ENCODE results near the gene GANAB.
A peak's percentile ranks its signal among the peaks of the same experiment; 100 is the strongest.
"Not testable (repeated sequence)": the region's sequence is repeated elsewhere in the genome, so short reads cannot be mapped to it uniquely, and the experiment has no call there.

GANAB gene

DNA sequence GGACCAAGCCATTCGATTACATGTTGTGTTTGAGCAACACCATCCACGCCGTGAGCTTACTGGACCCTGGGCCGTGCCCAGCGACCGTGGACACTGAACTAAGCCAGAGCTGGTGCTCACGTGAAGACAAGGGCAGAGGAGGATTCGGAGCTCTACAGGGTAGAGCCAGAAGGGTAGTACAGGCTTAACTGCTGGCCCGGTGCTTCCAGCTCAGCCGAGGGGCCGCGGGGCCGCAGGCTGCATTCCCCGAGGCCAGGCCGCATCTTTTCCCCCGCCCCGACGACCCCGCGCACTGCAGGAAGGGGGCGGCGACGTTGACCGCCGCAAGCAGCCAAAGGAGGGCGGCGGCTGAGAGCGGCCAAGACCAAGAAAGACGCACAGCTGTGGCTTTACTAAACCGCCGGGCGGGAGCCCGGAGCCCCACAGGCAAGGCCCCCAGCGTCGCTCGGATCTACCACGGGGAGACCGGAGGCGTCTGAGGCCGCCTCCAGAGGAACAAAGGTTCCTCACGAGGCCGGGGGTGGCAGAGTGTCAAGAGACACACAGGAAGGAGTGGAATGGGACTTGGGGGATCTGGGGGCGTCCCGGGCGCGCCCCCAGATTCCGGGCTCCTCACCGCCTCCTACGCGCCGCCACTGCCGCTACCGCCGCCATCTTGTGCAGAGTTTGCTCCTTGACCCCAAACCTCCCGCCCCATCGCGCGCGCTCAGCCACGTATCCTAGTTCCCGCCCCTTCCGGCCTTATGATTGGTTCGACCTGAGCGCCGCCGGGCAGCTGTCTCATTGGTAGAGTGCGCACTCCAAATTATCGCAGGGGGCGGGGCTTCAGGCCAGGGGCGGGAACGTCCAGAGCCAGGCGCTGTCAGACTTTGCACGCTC lies at the start of gene GANAB:
TSS of gene GANAB (minus strand) at position 668 of the 879 bp plus-strand sequence. CDS start at position 654, 14 bp downstream.
- DNase-seq (ENCODE audit: low read depth in 2 of 2): peak; percentile 99 to 100

DNA sequence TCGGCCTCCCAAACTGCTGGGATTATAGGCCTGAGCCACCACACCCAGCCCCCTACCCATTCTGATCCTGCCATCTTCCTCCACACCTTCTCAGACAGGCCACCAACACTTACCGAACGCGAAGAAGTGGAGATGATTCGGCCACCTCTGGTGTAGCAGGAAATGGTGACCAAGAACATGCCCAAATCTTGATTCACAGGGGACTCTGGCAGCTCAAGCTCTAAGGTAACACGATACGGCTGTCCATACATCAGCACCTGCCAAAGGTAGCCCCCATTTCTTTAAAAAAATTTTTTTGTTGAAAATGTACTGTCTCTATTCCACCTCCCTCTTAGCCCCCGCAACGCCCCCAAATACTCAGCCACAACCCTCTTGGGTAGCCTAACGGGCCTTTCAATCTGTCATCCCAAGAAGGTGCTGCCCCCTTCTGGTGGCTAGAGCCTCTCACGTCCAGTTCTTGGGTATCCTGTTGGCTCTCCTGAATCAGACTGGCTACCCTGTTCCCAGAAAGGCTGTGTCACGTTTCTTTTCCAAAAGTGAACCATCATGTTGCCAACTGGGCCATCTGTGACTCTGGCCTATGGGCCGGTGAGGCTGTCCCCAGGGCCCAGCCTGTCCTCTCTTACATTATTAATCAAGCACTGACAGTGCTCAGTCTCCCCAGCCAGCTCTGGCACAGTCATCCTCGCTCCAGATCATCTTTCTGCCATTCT lies 48.2 kb upstream of the GANAB start:
- peak; percentile 46 to 55 for DNase-seq (ENCODE audit: low read depth in 2 of 2)

- DNase-seq (ENCODE audit: low read depth in 2 of 2): not testable (repeated sequence)
Measured at GRCh38 chr11:62693624-62694023, 47.2 kb upstream of the GANAB start.

DNA sequence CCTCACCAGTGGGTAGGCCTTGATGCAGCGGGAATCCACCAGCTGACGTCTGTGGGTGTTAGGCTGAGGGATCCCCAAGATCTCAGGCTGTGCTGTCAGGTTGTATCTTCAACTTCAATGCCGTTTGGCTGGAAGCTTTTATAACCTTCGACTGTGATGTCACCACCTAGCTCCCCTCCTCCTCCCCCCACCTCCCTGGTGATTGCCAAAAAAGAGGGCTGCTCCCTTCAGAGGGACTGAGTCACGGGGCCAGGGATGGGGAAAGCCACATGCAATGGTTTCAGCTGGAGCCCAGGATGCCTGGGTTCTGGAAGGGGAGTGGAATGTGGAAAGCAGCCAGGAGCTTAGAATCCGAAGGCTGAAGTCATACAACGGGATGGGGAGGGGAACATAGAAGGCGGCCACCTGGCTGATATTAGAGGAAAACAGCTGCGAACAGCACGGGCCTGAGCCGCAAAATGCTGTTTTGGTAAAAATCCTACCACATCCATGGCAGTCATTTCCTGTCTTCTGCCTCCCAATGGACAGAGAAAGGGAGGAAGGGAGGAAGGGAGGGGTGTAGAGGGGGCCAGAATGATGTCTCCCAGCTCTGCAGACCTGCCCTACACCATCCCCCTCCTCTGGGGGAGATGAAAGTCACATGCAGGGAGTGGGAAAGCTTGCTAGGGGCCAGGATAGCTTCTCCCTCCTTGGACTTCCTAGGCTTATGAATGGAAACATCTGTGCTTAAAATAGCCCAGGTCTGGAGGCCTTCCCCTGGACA lies 43.2 kb upstream of the GANAB start, which contains the start of gene LRRN4CL:
TSS of gene LRRN4CL (minus strand) at position 110 of the 763 bp plus-strand sequence. CDS start 1,022 bp downstream, outside the sequence.
- DNase-seq (ENCODE audit: low read depth in 2 of 2): no peak

- no peak for DNase-seq (ENCODE audit: low read depth in 2 of 2)
Measured at GRCh38 chr11:62688491-62688890, 42.1 kb upstream of the GANAB start.

GRCh38 chr11:62687508-62688396 lies 41.3 kb upstream of the GANAB start:
- DNase-seq (ENCODE audit: low read depth in 2 of 2): no peak

- DNase-seq (ENCODE audit: low read depth in 2 of 2): no peak
Measured at GRCh38 chr11:62682518-62682917, 36.1 kb upstream of the GANAB start.

- no peak for DNase-seq (ENCODE audit: low read depth in 2 of 2)
Measured at GRCh38 chr11:62680825-62681240, 34.4 kb upstream of the GANAB start.

- peak; percentile 81 to 83 for DNase-seq (ENCODE audit: low read depth in 2 of 2)
Measured at GRCh38 chr11:62678770-62679696, 32.6 kb upstream of the GANAB start, which contains the start of gene UBXN1. Gene UBXN1 (minus strand): TSS chr11:62679073. CDS start chr11:62678923, 150 bp downstream.

GRCh38 chr11:62678433-62678769 lies 32.0 kb upstream of the GANAB start:
- DNase-seq (ENCODE audit: low read depth in 2 of 2): no peak

- no peak for DNase-seq (ENCODE audit: low read depth in 2 of 2)
Measured at GRCh38 chr11:62677714-62678113, 31.3 kb upstream of the GANAB start.

DNA sequence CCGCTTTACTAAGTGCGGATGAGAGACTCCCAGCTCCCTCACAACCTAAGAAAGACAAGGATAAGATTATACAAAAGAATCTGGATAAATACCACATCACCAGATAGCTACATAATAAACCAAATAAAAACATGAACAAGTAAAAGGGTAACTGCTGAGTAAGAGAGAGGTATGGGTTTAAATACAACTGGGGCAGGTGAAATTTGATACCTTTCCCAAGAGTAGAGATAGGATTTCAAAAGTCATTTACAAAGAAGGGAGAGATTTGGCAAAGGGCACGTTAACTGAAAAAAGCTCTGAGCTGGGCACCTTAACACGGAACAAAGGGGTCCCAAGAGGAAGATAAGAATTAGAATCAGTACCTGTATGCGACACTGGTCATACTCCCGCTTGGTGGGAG lies 30.7 kb upstream of the GANAB start:
- no peak for DNase-seq (ENCODE audit: low read depth in 2 of 2)

- no peak for DNase-seq (ENCODE audit: low read depth in 2 of 2)
Measured at GRCh38 chr11:62676698-62677097, 30.3 kb upstream of the GANAB start.

GRCh38 chr11:62675415-62675814 lies 29.0 kb upstream of the GANAB start:
- not testable (repeated sequence) for DNase-seq (ENCODE audit: low read depth in 2 of 2)

DNA sequence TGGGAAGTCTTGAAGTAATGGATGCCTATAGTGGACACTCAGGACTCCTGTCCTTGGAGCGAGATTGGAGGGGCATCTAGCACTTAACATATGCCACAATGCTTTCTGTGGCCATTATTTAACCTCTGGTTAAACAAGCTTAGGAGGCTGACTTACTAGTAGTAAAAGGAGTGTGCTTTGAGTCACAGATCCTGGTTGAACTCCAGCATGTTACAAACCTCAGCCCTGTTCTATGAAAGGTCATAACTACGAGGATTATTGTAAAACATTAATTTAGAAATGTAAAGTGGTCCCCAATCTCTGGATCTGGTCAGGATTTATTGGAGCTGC lies 26.7 kb upstream of the GANAB start:
- DNase-seq (ENCODE audit: low read depth in 2 of 2): no peak

DNA sequence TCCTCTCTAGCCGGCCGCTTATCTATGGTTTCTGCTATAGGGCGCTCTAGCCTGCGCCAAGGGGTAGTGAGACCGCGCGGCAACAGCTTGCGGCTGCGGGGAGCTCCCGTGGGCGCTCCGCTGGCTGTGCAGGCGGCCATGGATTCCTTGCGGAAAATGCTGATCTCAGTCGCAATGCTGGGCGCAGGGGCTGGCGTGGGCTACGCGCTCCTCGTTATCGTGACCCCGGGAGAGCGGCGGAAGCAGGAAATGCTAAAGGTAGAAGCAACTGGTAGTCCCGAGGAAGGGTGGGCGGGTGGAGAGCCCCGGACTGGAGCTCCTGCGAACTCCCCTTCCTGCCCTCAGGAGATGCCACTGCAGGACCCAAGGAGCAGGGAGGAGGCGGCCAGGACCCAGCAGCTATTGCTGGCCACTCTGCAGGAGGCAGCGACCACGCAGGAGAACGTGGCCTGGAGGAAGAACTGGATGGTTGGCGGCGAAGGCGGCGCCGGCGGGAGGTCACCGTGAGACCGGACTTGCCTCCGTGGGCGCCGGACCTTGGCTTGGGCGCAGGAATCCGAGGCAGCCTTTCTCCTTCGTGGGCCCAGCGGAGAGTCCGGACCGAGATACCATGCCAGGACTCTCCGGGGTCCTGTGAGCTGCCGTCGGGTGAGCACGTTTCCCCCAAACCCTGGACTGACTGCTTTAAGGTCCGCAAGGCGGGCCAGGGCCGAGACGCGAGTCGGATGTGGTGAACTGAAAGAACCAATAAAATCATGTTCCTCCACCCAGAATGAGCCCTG lies 25.4 kb upstream of the GANAB start, which contains the start of the genes LBHD1 and UQCC3:
TSS of gene LBHD1 (minus strand) at position 660 of the 782 bp plus-strand sequence. CDS start 2,236 bp downstream, outside the sequence.
TSS of gene UQCC3 (plus strand) at position 66 of the 782 bp plus-strand sequence. CDS start at position 139, 73 bp downstream.
- peak; percentile 60 to 83 for DNase-seq (ENCODE audit: low read depth in 2 of 2)

DNA sequence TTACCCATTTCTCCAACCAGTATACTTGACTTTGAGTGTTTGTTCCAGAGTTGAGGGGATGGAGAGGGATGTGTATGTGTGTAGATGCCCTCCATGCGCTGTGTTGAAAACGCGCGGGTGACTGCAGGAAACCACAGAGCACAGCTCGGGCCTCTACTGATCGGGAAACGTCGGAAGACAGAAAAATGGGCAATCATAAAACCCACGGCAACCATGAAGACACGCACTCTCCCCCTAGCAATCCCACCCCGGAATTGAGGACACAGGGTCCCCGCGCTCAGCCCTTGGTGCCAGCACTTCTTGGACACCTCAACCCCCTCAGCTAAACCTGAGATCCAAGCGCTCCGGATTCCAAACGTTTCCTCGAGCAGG lies 24.8 kb upstream of the GANAB start:
- DNase-seq (ENCODE audit: low read depth in 2 of 2): no peak

DNA sequence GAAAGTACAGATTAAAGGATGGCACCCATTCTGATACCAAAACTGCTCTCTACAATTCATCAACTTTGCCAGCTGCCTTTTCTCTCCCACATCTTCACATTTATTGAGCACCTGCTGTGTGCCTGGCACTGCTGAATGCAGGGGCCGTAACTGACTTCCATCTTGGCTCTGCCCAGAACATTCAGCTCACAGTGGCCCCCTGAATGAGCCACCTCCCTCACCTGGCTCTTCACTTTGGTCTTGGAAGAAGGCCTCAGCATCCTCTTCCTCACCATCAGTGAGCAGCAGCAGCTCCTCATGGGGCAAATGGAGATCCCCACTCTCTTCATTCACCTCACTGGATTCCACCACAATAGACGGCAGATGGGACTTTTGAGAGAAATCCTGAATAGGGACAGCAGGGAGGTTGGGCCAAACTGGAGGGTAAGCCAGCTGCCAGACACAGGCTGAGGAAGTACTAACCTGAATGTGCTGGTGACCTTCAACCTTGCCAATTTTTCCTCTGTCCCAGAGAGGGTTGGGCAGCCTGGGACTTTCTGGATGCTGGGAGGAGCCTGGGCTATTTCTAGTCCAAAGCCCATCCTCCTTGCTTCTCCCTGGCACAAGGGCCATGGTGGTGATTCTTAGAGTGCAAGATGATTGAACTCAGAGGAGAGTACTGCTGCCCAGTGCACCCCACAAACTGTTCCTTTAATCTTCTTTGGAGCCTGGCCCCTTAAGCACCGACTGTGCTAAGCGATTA lies 23.2 kb upstream of the GANAB start:
- DNase-seq (ENCODE audit: low read depth in 2 of 2): no peak

All from stimulated activated CD8-positive, alpha-beta memory T cell treated with anti-CD3 and anti-CD28 coated beads, Interleukin-2, amount 100 ng/mL, for 48 hours (primary cell).